ENCODE measurements around the gene HASPIN.
"Not testable (repeated sequence)": the region's sequence is repeated elsewhere in the genome, so short reads cannot be mapped to it uniquely, and the experiment has no call there.

GRCh38 chr17:3734911-3735276, 11.2 kb downstream of the HASPIN start:
- not testable (repeated sequence) for TF ChIP-seq POLR2A, CTCF, POLR2AphosphoS5, EP300 (IDR thresholded peaks at IDR 0.05)

Measured in gastroesophageal sphincter (tissue), 3 donors.